Measurements from ENCODE around the gene SCRT2.

DNA sequence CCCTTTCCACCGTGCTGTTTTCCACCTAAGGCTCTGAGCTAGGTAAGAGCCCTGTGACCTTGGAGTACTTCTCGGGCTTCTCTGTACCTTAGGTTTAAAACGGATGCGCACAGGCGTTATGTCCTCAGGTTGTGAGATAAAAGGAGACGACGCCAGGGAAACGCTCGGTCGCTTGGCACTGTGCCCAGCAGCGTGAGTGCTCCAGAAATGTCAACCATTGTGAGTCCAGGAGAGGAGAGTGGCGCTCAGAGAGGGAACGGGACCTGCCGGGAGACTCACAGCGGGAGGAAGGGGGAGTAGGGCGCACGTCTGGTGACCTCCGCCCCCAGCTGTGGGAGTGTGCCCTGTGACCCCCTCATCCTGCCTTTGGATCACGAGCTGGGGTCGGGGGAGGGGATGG, 33.8 kb upstream of the SCRT2 start:
- TF ChIP-seq, protein P1, sequence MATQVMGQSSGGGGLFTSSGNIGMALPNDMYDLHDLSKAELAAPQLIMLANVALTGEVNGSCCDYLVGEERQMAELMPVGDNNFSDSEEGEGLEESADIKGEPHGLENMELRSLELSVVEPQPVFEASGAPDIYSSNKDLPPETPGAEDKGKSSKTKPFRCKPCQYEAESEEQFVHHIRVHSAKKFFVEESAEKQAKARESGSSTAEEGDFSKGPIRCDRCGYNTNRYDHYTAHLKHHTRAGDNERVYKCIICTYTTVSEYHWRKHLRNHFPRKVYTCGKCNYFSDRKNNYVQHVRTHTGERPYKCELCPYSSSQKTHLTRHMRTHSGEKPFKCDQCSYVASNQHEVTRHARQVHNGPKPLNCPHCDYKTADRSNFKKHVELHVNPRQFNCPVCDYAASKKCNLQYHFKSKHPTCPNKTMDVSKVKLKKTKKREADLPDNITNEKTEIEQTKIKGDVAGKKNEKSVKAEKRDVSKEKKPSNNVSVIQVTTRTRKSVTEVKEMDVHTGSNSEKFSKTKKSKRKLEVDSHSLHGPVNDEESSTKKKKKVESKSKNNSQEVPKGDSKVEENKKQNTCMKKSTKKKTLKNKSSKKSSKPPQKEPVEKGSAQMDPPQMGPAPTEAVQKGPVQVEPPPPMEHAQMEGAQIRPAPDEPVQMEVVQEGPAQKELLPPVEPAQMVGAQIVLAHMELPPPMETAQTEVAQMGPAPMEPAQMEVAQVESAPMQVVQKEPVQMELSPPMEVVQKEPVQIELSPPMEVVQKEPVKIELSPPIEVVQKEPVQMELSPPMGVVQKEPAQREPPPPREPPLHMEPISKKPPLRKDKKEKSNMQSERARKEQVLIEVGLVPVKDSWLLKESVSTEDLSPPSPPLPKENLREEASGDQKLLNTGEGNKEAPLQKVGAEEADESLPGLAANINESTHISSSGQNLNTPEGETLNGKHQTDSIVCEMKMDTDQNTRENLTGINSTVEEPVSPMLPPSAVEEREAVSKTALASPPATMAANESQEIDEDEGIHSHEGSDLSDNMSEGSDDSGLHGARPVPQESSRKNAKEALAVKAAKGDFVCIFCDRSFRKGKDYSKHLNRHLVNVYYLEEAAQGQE (IDR thresholded peaks at IDR 0.05; ENCODE audit: low read depth) = no peak
- TF ChIP-seq POLR2AphosphoS5 (IDR thresholded peaks at IDR 0.05; ENCODE audit: low read depth, low read length) = no peak
- TF ChIP-seq, protein P2, sequence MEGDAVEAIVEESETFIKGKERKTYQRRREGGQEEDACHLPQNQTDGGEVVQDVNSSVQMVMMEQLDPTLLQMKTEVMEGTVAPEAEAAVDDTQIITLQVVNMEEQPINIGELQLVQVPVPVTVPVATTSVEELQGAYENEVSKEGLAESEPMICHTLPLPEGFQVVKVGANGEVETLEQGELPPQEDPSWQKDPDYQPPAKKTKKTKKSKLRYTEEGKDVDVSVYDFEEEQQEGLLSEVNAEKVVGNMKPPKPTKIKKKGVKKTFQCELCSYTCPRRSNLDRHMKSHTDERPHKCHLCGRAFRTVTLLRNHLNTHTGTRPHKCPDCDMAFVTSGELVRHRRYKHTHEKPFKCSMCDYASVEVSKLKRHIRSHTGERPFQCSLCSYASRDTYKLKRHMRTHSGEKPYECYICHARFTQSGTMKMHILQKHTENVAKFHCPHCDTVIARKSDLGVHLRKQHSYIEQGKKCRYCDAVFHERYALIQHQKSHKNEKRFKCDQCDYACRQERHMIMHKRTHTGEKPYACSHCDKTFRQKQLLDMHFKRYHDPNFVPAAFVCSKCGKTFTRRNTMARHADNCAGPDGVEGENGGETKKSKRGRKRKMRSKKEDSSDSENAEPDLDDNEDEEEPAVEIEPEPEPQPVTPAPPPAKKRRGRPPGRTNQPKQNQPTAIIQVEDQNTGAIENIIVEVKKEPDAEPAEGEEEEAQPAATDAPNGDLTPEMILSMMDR (IDR thresholded peaks at IDR 0.05 in 2 of 3, conservative IDR thresholded peaks at IDR 0.05 in 1 of 3; ENCODE audit: borderline replicate concordance in 1 of 3, insufficient read depth in 1 of 3, low read depth in 2 of 3, low read length in 2 of 3) = no peak
- no peak for TF ChIP-seq EZH2 (IDR thresholded peaks at IDR 0.05)
- TF ChIP-seq POLR2A (IDR thresholded peaks at IDR 0.05; ENCODE audit: borderline replicate concordance, extremely low read depth, insufficient read depth, insufficient read length) = no peak
- TF ChIP-seq CEBPB (IDR thresholded peaks at IDR 0.05; ENCODE audit: low read depth) = no peak
- TF ChIP-seq EZH2phosphoT487 (IDR thresholded peaks at IDR 0.05; ENCODE audit: borderline replicate concordance) = no peak

Data from HCT116 (cell line).